HEK293 (cell line): ENCODE measurements around the gene CFAP70.

Source experiments
- ATF2 ChIP-seq: fragments of 450-650 bp; formaldehyde crosslinking; IDR thresholded peaks from 2 replicates; pipeline ENCODE4 v1.5.1; 2016; ENCODE audit warnings: missing biosample characterization, missing genetic modification characterization, low read depth
- KLF10 ChIP-seq: fragments of 450-650 bp; IDR thresholded peaks from 2 replicates; pipeline ENCODE4 v1.5.1; 2018; ENCODE audit warnings: missing biosample characterization, mild to moderate bottlenecking, missing genetic modification characterization
- REST ChIP-seq: fragments of 450-650 bp; formaldehyde crosslinking; IDR thresholded peaks from 2 replicates; pipeline ENCODE4 v1.5.1; 2016; ENCODE audit warnings: missing biosample characterization, missing genetic modification characterization
- ZNF324 ChIP-seq: fragments of 450-650 bp; formaldehyde crosslinking; IDR thresholded peaks from 2 replicates; pipeline ENCODE4 v1.5.1; 2016; ENCODE audit warnings: missing biosample characterization, missing genetic modification characterization
- ZNF350 ChIP-seq: fragments of 450-650 bp; formaldehyde crosslinking; IDR thresholded peaks from 2 replicates; pipeline ENCODE4 v1.5.0; 2017; ENCODE audit warnings: missing biosample characterization, mild to moderate bottlenecking, missing genetic modification characterization
- ZNF510 ChIP-seq: fragments of 450-650 bp; formaldehyde crosslinking; IDR thresholded peaks from 2 replicates; pipeline ENCODE4 v1.5.1; 2018; ENCODE audit warnings: mild to moderate bottlenecking, missing genetic modification characterization, missing biosample characterization; ENCODE audit not compliant: insufficient replicate concordance
- ZNF76 ChIP-seq: fragments of 450-650 bp; formaldehyde crosslinking; IDR thresholded peaks from 2 replicates; pipeline ENCODE4; 2016; ENCODE audit warnings: low read depth, missing biosample characterization, missing genetic modification characterization, borderline replicate concordance
- TF ChIP-seq, protein P1 (sequence below): fragments of 450-650 bp; formaldehyde crosslinking; IDR thresholded peaks from 2 replicates; pipeline ENCODE4 v1.5.1; 2016; ENCODE audit warnings: missing biosample characterization, missing genetic modification characterization

DNA sequence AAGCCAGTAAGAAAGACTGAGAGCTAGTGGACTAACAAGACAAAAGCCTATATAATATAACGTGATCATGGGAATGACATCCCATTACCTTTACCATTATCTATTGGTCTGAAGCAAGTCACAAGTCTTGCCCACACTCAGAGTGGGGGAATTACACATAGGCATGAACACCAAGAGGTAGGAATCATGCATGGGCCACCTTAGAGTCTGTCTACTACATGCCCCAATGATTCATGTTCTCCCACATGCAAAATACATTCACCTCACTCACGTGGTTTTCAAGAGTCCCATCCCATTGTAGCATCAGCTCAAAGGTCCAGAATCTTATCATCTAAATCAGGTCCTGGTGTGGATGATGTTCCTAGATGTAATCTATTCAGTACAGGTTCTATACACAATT is 141.0 kb downstream of the CFAP70 start:
- TF ChIP-seq, protein P1, sequence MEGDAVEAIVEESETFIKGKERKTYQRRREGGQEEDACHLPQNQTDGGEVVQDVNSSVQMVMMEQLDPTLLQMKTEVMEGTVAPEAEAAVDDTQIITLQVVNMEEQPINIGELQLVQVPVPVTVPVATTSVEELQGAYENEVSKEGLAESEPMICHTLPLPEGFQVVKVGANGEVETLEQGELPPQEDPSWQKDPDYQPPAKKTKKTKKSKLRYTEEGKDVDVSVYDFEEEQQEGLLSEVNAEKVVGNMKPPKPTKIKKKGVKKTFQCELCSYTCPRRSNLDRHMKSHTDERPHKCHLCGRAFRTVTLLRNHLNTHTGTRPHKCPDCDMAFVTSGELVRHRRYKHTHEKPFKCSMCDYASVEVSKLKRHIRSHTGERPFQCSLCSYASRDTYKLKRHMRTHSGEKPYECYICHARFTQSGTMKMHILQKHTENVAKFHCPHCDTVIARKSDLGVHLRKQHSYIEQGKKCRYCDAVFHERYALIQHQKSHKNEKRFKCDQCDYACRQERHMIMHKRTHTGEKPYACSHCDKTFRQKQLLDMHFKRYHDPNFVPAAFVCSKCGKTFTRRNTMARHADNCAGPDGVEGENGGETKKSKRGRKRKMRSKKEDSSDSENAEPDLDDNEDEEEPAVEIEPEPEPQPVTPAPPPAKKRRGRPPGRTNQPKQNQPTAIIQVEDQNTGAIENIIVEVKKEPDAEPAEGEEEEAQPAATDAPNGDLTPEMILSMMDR (tag by site-specific recombination): no peak
- TF ChIP-seq ZNF350 (tag by site-specific recombination) (no peak), ATF2 (tag by site-specific recombination) (no peak), ZNF76 (tag by site-specific recombination) (no peak), ZNF510 (tag by site-specific recombination) (no peak), ZNF324 (no peak), KLF10 (tag by site-specific recombination) (no peak), REST (tag by site-specific recombination) (no peak)
